Loucy (cell line): Measurements from ENCODE around the gene KNDC1.

Source experiments
- H2AFZ ChIP-seq: fragments of 200-600 bp; sonication (generic); 2 replicates; pipeline ENCODE4 v1.6.0; 2016; ENCODE audit warnings: antibody characterized with exemption, mild to moderate bottlenecking, low read length, moderate library complexity
- H3F3A ChIP-seq: fragments of 200-600 bp; 2 replicates; pipeline ENCODE4 v1.6.0; 2016; ENCODE audit warnings: antibody characterized with exemption, low read depth, mild to moderate bottlenecking
- H3K27me3 ChIP-seq: fragments of 200-600 bp; sonication (generic); 2 replicates; pipeline ENCODE4 v1.6.1; 2014; ENCODE audit warnings: low read length, mild to moderate bottlenecking; ENCODE audit not compliant: insufficient read depth, poor library complexity, severe bottlenecking
- H3K36me3 ChIP-seq: fragments of 200-600 bp; sonication (generic); 2 replicates; pipeline ENCODE4 v1.6.1; 2016; ENCODE audit warnings: low read length; ENCODE audit not compliant: insufficient read depth
- H3K4me1 ChIP-seq: fragments of 200-600 bp; sonication (generic); 2 replicates; pipeline ENCODE4 v1.5.1; 2014; ENCODE audit warnings: low read length, mild to moderate bottlenecking; ENCODE audit not compliant: insufficient read depth, poor library complexity, severe bottlenecking
- H3K4me2 ChIP-seq: fragments of 200-600 bp; sonication (generic); 2 replicates; pipeline ENCODE4 v1.6.0; 2014; ENCODE audit warnings: antibody characterized with exemption, low read length, low read depth, mild to moderate bottlenecking; ENCODE audit not compliant: poor library complexity, severe bottlenecking
- H3K4me3 ChIP-seq: fragments of 200-600 bp; sonication (generic); 2 replicates; pipeline ENCODE4 v1.5.1; 2014; ENCODE audit warnings: low read length, mild to moderate bottlenecking, mixed read lengths; ENCODE audit not compliant: poor library complexity, severe bottlenecking
- H3K79me2 ChIP-seq: fragments of 200-600 bp; sonication (generic); 2 replicates; pipeline ENCODE4 v1.6.1; 2014; ENCODE audit warnings: low read length; ENCODE audit not compliant: insufficient read depth
- H3K9ac ChIP-seq: fragments of 200-600 bp; sonication (generic); 2 replicates; pipeline ENCODE4 v1.6.0; 2014; ENCODE audit warnings: mild to moderate bottlenecking, low read depth, low read length, moderate library complexity; ENCODE audit not compliant: poor library complexity, severe bottlenecking
- H3K9me2 ChIP-seq: fragments of 200-600 bp; sonication (generic); replicated peaks from 2 replicates; pipeline ENCODE4 v1.6.1; 2016; ENCODE audit warnings: low read depth, low read length, mixed read lengths
- H3K9me3 ChIP-seq: fragments of 200-600 bp; sonication (generic); 2 replicates; pipeline ENCODE4 v1.6.1; 2014; ENCODE audit warnings: mild to moderate bottlenecking, antibody characterized with exemption, low read length, low read depth; ENCODE audit not compliant: insufficient read depth
- H4K20me1 ChIP-seq: fragments of 200-600 bp; sonication (generic); 2 replicates; pipeline ENCODE4 v1.6.0; 2014; ENCODE audit warnings: antibody characterized with exemption, low read length, mild to moderate bottlenecking; ENCODE audit not compliant: insufficient read depth, poor library complexity, severe bottlenecking
- CTCF ChIP-seq: fragments of 200-600 bp; sonication (generic); conservative IDR thresholded peaks from 2 replicates; pipeline ENCODE4 v1.5.1; 2014; ENCODE audit warnings: mild to moderate bottlenecking, antibody characterized with exemption, low read length
- EZH2phosphoT487 ChIP-seq: fragments of 200-600 bp; IDR thresholded peaks from 2 replicates; pipeline ENCODE4 v1.6.1; 2018; ENCODE audit warnings: antibody characterized with exemption, mild to moderate bottlenecking, moderate library complexity, borderline replicate concordance

The KNDC1 gene

DNA sequence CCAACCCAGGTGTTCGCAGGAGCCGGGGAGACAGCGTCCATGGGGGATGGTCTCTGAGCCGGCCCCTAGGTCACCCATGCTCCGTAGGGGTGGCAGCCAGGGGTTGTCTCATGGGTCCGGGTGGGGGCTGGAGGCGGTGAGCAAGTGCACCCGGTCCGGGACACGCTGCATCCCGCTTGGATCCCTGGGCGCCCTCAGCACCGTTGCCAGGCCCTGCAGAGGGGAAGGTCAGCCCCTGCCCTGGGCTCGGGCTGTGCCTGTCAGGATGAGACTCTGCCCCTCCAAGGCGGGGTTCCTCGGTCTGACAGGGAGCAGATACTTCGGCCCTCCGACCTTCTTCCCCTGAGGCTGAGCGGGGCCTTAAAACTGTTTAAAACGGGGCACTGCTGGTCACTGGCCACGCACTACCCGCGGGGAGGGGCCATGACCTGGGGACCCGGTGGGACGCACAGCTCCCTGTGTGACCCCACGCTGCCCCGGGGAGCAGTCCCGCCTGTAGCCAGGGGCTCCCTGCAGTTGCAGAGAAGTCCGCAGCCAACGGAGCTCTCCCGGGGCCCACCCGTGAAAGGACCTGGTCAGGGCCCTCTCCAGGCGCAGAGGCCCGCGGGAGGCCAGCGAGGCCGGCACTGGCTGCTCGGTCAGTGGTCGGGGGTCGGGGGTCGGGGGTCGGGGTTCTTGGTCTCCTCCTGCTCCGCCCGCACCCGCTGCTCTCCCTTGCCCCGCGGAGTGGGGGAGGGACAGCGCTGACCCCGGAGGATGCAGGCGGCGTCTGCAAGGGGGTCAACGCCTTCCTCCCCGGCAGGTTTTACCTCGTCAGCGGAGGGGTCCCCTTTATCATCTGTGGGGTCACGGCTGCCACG is 33.4 kb upstream of the KNDC1 start:
- Histone ChIP-seq H3K9me2 (no peaks in the 10 kb centered on the region), H3K79me2 (no peaks in the 10 kb centered on the region), H3K4me2 (no peak overlapping the region), H3K4me1 (no peaks in the 10 kb centered on the region), H3K9me3 (peaks cover 11% of the 10 kb centered on the region; the same call in 1 of the 2 replicates), H3K4me3 (no peak overlapping the region), H3F3A (no peaks in the 10 kb centered on the region), H2AFZ (no peak overlapping the region), H3K36me3 (no peaks in the 10 kb centered on the region), H3K27me3 (no peaks in the 10 kb centered on the region), H3K9ac (no peak overlapping the region), H4K20me1 (no peaks in the 10 kb centered on the region)
- no peak for TF ChIP-seq CTCF

GRCh38 chr10:133127291-133128125 is 32.5 kb upstream of the KNDC1 start:
- Histone ChIP-seq H3K4me1 (no peaks in the 10 kb centered on the region), H4K20me1 (no peaks in the 10 kb centered on the region), H3K4me3 (no peak overlapping the region), H3K79me2 (no peaks in the 10 kb centered on the region), H3K9ac (no peak overlapping the region), H3K9me3 (peaks cover 11% of the 10 kb centered on the region; the same call in 1 of the 2 replicates), H3K9me2 (no peaks in the 10 kb centered on the region), H3K4me2 (no peak overlapping the region), H3F3A (no peaks in the 10 kb centered on the region), H3K36me3 (no peaks in the 10 kb centered on the region), H3K27me3 (no peaks in the 10 kb centered on the region), H2AFZ (no peak overlapping the region)
- TF ChIP-seq CTCF (no peak), EZH2phosphoT487 (no peak)

DNA sequence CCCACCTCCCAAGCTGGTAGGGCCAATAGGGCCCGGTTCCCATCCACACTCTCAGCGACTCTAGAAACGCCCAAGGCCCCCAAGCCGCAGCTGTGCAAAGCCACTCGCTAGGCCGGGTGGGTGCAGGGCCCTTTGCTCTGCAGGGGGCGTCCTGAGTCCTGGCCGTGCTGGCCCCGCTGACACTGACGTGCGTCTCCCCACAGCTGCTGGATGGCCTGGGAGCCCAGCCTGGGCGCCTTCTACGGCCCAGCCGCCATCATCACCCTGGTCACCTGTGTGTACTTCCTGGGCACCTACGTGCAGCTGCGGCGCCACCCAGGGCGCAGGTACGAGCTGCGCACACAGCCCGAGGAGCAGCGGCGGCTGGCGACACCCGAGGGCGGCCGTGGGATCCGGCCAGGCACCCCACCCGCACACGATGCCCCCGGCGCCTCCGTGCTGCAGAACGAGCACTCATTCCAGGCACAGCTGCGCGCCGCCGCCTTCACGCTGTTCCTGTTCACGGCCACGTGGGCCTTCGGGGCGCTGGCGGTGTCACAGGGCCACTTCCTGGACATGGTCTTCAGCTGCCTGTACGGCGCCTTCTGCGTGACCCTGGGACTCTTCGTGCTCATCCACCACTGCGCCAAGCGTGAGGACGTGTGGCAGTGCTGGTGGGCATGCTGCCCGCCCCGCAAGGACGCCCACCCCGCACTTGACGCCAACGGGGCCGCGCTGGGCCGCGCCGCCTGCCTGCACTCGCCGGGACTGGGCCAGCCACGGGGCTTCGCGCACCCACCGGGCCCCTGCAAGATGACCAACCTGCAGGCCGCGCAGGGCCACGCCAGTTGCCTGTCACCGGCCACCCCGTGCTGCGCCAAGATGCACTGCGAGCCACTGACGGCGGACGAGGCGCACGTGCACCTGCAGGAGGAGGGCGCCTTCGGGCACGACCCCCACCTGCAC is 31.6 kb upstream of the KNDC1 start:
- no peak for TF ChIP-seq CTCF
- no peak for TF ChIP-seq EZH2phosphoT487
- H3K4me1 ChIP-seq: no peaks in the 10 kb centered on the region
- H3K4me2 ChIP-seq: no peak overlapping the region
- peaks cover 6% of the 10 kb centered on the region; the same call in 1 of the 2 replicates for H3K9me3 ChIP-seq
- no peaks in the 10 kb centered on the region for H3K36me3 ChIP-seq
- no peaks in the 10 kb centered on the region for H3K9me2 ChIP-seq
- H4K20me1 ChIP-seq: no peaks in the 10 kb centered on the region
- H3K4me3 ChIP-seq: no peak overlapping the region
- no peaks in the 10 kb centered on the region for H3K79me2 ChIP-seq
- H3K9ac ChIP-seq: no peak overlapping the region
- no peak overlapping the region for H2AFZ ChIP-seq
- H3K27me3 ChIP-seq: no peaks in the 10 kb centered on the region
- no peaks in the 10 kb centered on the region for H3F3A ChIP-seq
